ENCODE data around the gene IRF1.
"Not testable (repeated sequence)": the region's sequence is repeated elsewhere in the genome, so short reads cannot be mapped to it uniquely, and the experiment has no call there.

IRF1 gene

DNA sequence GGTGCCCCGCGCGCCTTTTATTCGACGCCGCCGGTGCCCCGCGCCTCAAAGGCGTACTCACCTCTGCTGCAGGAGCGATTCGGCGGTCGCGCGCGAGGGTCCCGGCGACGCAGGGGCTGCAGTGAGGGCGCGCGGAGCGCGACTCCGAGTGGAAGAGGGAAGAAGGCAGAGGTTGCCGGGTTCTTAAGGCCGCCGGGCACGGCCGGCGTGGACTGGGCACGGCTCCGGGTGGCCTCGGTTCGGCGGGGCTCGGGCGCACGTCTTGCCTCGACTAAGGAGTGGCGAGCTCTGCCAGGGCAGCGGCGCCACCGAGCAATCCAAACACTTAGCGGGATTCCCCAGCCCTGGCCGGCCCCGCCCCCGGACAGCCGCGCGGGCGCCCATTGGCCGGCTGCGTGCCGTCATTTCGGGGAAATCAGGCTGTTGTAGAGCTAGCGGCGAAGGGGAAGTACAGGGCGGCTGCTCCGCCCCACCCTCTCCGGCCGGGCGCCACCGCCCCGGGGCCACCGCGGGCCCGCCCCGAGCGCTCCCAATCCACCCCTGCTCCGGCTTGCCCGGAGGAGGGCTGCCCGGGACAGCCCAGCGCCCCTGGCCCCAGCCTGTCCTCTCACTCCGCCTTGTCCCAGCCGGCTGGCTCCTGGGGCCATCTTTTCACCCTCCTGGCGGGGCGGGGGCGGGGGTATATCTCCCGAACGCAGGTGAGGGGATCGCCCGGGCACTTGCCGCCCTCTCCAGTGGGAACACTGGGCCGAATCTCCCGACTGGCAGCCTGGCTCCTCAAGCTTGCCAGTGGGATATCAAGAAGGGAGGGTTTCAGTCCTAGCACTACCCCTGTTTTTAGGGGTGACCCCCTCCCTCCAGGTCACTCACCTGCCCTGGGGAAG, at the start of gene IRF1:
Gene IRF1 (minus strand): TSS at position 290 of the 884 bp plus-strand sequence. CDS start 1,295 bp downstream, outside the sequence.
- peak; percentile 98 for DNase-seq (ENCODE audit: low read depth in 1 of 2, low spot score in 1 of 2)

DNA sequence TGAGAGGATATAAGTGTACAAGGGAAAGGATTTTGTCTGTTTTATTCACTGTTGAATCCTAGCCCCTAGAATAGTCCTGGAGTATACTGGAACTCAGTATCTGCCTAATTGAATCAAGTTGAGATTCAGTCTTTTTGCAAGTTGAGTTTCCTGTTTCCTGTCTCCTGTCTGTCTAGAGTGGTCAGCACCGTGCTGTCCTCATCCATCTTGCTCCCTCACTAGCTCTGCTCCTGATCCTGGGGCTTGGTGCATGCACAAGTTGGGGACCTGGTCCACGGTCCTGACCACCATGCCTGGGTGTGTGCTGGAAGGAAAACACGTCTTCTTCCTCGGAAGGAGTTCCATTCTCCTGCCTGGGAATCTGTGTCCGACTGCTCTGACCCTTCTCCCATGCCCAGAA, 49.6 kb upstream of the IRF1 start:
- no peak for DNase-seq (ENCODE audit: low read depth in 1 of 2, low spot score in 1 of 2)

- DNase-seq (ENCODE audit: low read depth in 1 of 2, low spot score in 1 of 2): no peak
These were observed 49.1 kb upstream of the IRF1 start for GRCh38 chr5:132539716-132540115.

DNA sequence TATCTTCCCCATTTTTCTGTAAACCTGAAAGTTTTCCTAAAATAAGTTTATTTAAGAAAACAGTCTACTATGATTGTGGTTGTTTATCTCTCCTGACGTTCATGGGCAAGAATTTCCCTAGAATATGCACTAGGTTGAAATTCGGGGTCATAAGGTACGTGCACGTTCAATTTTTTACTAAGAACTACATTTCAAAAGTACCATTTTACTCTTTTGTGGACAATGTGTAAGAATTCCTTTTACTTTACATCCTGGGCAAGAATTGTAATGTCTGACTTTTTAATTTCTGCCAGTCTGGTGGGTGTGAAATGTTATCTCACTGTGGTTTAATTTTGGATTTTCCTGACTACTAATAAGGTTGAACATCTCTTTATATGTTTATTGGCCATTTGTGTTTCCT, 40.4 kb upstream of the IRF1 start:
- no peak for DNase-seq (ENCODE audit: low read depth in 1 of 2, low spot score in 1 of 2)

- DNase-seq (ENCODE audit: low read depth in 1 of 2, low spot score in 1 of 2): no peak
These were observed 38.5 kb upstream of the IRF1 start for GRCh38 chr5:132528866-132529634.

DNA sequence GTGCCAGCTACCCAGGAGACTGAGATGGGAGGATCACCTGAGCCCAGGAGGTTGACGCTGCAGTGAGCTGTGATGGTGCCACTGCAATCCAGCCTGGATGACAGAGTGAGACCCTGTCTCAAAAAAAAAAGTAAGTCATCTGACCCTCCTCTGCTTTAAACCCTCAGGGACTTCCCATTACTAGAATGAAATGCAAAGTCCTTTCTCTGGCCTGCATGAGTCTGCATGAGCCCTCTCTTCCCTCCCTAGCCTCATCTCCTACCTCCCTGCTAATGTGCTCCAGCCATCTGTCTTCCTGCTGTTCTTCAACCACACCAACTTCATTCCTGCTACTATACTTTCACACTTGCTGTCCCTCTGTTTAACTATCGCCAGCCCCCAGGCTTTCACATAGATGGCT, 37.4 kb upstream of the IRF1 start:
- DNase-seq (ENCODE audit: low read depth in 1 of 2, low spot score in 1 of 2): no peak

DNA sequence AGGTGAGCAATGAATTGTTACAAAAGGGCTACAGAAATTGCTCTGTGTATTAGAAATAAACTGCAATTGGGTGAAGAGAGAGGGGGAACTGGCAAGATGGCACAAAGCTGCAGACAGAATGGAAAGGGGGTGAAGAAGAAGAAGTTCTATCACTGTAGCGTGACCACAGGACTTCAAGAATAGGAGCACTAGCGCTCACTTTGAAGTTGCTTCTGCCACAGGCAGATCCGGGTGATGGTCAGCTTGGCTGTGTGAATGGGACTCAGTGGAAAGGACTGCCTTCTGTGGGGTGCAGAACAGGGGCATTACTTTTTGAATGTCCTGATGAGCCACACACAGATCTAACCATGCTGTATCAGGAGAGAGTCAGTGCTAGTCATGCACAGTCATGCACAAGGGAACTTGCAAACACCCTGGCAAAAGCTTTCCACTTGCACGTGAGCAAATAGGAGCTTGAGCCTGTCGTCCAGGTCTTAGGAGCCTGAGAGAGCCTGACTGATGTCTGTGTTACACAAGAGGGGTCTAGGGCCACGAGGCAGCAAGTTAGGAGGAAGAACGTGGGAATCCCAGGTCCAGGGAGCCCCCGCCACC, 36.5 kb upstream of the IRF1 start:
- DNase-seq (ENCODE audit: low read depth in 1 of 2, low spot score in 1 of 2): no peak

DNA sequence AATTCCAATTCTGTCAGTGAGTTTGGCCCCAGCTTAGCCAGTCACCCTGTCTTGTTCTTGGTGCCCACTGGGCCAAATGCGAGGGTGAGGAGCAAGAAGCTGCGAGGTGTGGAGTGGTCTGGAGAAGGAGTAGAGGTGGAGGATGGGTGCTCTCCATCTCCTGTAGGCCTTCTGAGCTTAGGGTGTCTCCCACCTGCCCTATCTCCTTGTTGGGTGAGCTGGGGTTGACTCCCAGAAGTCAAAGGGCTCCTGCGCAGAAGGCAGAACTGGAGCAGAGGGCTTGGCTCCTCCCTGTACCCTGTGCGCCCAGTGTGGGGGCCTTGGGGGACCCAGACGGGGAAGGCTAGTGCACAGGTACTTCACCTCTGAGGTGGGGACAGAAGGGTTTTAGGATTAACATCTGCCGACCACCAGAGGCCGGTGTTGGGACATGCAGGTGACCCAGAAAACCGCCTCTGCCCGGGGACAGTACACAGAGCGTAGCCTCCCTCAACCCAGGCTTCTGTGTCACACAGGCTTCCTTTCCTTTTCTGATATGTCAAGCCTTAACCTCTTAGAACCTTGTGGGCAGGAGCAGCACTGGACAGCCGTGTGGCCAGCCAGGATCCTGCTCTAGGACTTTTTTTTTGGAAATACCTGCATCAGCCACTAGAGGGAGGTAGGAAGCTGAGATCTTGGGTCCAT, 35.9 kb upstream of the IRF1 start:
- DNase-seq (ENCODE audit: low read depth in 1 of 2, low spot score in 1 of 2): peak in 1 of 2 donors; percentile 37

DNA sequence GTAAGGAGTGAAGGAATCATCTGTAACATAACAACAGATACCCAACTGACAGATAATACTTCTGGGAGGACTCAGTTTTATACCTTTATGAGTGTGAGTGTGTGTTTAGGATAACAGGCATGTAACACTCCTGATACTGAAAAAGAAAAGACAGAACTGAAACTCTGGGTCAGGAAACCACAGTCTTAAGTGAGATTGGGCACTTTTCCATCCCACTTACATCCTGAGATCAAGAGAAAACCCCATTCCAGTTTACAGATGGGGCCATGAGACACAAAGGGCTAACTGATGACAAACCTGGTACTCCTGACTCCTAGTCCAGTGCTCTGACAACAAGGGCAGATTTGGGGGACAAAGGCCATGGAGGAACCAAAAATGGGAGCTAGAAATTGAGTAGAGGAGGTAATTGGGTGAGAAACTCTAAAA, 34.7 kb upstream of the IRF1 start:
- DNase-seq (ENCODE audit: low read depth in 1 of 2, low spot score in 1 of 2): no peak

GRCh38 chr5:132524877-132525276, 34.3 kb upstream of the IRF1 start:
- DNase-seq (ENCODE audit: low read depth in 1 of 2, low spot score in 1 of 2): not testable (repeated sequence)

DNA sequence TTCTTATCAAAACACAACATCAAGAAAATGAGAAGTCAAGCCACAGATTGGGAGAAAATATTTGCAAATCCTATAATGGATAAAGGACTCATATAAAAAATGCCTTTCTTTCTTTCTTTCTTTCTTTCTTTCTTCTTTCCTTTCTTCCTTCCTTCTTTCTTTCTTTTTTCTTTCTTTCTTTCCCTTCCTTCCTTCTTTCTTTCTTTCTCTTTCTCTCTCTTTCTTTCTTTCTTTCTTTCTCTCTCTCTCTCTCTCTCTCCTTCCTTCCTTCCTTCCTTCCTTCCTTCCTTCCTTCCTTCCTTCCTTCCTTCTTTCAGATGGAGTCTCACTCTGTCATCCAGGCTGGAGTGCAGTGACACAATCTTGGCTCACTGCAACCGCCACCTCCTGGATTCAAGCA, 31.5 kb upstream of the IRF1 start:
- not testable (repeated sequence) for DNase-seq (ENCODE audit: low read depth in 1 of 2, low spot score in 1 of 2)

GRCh38 chr5:132513618-132514336, 23.2 kb upstream of the IRF1 start:
- not testable (repeated sequence) for DNase-seq (ENCODE audit: low read depth in 1 of 2, low spot score in 1 of 2)

DNA sequence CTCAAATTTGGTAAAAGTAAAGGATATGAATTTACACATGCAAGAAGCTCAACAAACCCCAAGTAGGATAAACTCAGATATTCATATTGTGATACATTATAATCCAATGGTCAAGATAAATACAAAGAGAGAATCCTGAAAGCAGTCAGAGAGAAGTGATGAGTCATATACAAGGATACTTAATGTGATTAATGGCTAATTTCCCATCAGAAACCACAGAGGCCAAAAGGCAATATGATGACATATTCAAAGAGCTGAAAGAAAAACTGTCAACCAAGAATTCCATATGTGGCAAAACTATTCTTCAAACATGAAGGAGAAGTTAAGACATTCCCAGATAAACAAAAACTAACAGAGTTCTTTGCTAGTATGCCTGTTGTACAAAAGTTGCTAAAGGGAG, 19.5 kb upstream of the IRF1 start:
- DNase-seq (ENCODE audit: low read depth in 1 of 2, low spot score in 1 of 2): no peak

DNA sequence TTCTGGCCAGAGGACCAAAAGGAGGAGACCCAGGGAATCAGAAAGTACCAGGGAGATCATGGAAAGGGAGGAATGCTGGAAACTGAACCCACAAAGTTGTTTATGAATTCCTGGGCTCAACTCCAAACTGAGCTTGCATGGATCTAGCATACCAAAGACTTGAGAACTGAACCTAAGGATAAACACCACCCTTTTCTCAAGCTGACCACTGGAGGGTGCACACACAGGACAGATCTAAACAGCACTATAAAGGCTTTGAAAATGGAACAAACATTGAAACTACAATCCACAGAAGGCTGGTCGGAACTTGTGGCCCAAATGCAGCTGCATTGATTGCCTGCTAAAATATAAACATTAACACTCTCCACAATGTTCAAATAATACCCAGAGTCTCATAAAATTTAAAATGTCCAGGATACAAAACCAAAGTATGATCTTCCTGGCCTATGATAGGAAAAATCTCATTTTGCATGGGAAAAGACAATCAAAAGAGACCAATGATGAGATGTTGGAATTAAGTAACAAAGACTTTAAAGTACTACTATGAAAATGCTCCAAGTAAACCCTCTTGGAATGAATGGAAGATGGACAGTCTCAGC, 15.6 kb upstream of the IRF1 start:
- no peak for DNase-seq (ENCODE audit: low read depth in 1 of 2, low spot score in 1 of 2)

- DNase-seq (ENCODE audit: low read depth in 1 of 2, low spot score in 1 of 2): no peak
These were observed 15.1 kb upstream of the IRF1 start for GRCh38 chr5:132505641-132506040.

DNA sequence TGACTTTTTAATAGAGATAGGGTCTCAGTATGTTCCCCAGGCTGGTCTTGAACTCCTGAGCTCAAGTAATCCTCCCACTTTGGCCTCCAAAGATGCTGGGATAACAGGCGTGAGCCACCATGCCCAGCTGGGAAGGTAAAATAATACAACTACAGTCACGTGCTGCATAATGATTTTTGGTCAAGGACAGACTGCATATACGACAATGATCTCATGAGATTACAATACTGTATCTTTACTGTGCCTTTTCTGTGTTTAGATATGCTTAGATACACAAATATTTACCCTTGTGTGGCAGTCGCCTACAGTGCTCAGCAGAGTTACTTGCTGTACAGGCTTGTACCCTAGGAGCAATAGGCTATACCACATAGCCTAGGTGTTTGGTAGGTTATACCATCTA, 14.2 kb upstream of the IRF1 start:
- no peak for DNase-seq (ENCODE audit: low read depth in 1 of 2, low spot score in 1 of 2)

- no peak for DNase-seq (ENCODE audit: low read depth in 1 of 2, low spot score in 1 of 2)
These were observed 12.7 kb upstream of the IRF1 start for GRCh38 chr5:132503244-132503643.

DNA sequence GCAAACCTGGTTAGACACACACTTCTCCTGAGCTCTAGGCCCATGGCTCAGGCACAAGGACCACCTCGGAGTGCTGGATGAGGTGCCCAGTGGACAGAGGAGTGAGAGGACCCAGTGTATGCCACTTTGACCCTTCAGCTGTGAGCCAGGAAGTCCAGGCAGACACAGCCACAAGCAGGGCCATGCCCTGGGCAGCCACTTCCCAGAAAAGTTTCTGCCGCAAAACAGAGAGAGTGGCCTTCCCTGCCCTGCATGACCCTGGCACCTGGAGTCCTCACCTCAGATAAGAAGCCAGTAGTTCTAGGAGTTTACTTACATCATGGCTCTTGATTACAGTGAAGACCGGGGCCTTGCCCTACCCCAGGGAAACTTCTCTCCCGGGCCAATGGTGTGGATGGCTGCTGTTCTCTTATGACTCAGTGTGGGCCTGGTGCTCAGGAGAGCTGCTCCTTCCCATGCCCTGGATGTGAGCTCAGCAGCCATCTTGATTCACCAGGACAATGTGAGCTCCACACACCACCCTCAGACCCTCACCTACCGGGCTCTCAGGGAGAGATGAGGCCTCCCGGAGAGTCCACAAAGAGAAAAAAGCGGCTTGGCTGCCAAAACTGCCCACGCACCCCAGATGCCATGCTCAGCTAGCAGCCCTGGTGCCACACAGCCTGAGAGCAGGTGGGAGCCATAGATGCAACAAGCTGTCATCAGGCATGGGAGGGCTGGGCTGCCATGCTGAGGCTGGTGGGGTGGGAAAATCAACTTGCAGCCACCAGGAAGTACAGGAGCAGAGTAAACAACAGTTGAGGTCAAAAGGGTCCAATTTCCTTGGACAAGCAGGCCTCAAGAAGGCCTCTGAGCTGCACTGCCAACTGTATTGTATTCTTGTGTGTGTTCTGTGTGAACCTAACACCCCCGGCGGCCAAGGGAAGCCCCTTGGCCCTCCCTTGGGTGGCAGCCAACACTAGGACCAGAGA, 11.7 kb upstream of the IRF1 start:
- no peak for DNase-seq (ENCODE audit: low read depth in 1 of 2, low spot score in 1 of 2)

GRCh38 chr5:132501629-132501956, 11.0 kb upstream of the IRF1 start:
- no peak for DNase-seq (ENCODE audit: low read depth in 1 of 2, low spot score in 1 of 2)

Measured in activated CD4-positive, alpha-beta T cell treated with anti-CD3 and anti-CD28 coated beads, Interleukin-2, amount 50 U/mL, for 24 hours (primary cell).